GM19025 (cell line): ENCODE data around the gene SH3PXD2A.

Source experiments
- ATAC-seq: cut with Tn5 transposase; IDR thresholded peaks from one replicate; pipeline ENCODE4 v1.9.1; 2021; ENCODE audit warnings: mild to moderate bottlenecking, low read depth, moderate library complexity; ENCODE audit not compliant: unreplicated experiment

Gene SH3PXD2A

GRCh38 chr10:103877861-103878260 lies 22.5 kb upstream of the SH3PXD2A start:
- no peak for ATAC-seq

GRCh38 chr10:103876155-103876554 lies 20.8 kb upstream of the SH3PXD2A start:
- no peak for ATAC-seq

- no peak for ATAC-seq
These were observed 19.4 kb upstream of the SH3PXD2A start for GRCh38 chr10:103874730-103875129.

- no peak for ATAC-seq
These were observed 17.0 kb upstream of the SH3PXD2A start for GRCh38 chr10:103872137-103872931.

GRCh38 chr10:103871006-103871405 lies 15.6 kb upstream of the SH3PXD2A start:
- no peak for ATAC-seq

GRCh38 chr10:103870516-103870915 lies 15.1 kb upstream of the SH3PXD2A start:
- no peak for ATAC-seq

- ATAC-seq: no peak
These were observed 14.0 kb upstream of the SH3PXD2A start for GRCh38 chr10:103869336-103869735.

- ATAC-seq: no peak
These were observed 12.8 kb upstream of the SH3PXD2A start for GRCh38 chr10:103868200-103868599.

GRCh38 chr10:103861505-103861904 lies 6.1 kb upstream of the SH3PXD2A start:
- ATAC-seq: no peak

GRCh38 chr10:103859161-103860086 lies 4.0 kb upstream of the SH3PXD2A start:
- ATAC-seq: no peak

GRCh38 chr10:103858360-103858759 lies 3.0 kb upstream of the SH3PXD2A start:
- no peak for ATAC-seq

GRCh38 chr10:103856797-103857170 lies 1.4 kb upstream of the SH3PXD2A start:
- ATAC-seq: no peak

GRCh38 chr10:103855852-103856796 lies 748 bp upstream of the SH3PXD2A start:
- no peak for ATAC-seq

GRCh38 chr10:103854686-103855391 lies 537 bp downstream of the SH3PXD2A start:
- ATAC-seq: no peak

GRCh38 chr10:103854265-103854685 lies 1.1 kb downstream of the SH3PXD2A start:
- no peak for ATAC-seq

- ATAC-seq: no peak
These were observed 1.7 kb downstream of the SH3PXD2A start for GRCh38 chr10:103853428-103854264.

GRCh38 chr10:103852856-103853255 lies 2.5 kb downstream of the SH3PXD2A start:
- no peak for ATAC-seq

- ATAC-seq: no peak
These were observed 3.1 kb downstream of the SH3PXD2A start for GRCh38 chr10:103852189-103852711.

GRCh38 chr10:103851261-103851660 lies 4.1 kb downstream of the SH3PXD2A start:
- ATAC-seq: no peak
